GM18870 (cell line): ENCODE measurements around the gene AFAP1L2.
A peak's percentile ranks its signal among the peaks of the same experiment; 100 is the strongest.

Source experiments
- ATAC-seq: cut with Tn5 transposase; IDR thresholded peaks from one replicate; pipeline ENCODE4 v1.9.1; 2021; ENCODE audit warnings: moderate library complexity; ENCODE audit not compliant: unreplicated experiment

The AFAP1L2 gene

GRCh38 chr10:114392112-114392835, 12.0 kb downstream of the AFAP1L2 start:
- no peak for ATAC-seq

- no peak for ATAC-seq
Measured at GRCh38 chr10:114391599-114391998, 12.7 kb downstream of the AFAP1L2 start.

- no peak for ATAC-seq
Measured at GRCh38 chr10:114389426-114389825, 14.9 kb downstream of the AFAP1L2 start.

- ATAC-seq, result peak; percentile 77
Measured at GRCh38 chr10:114388275-114388674, 16.0 kb downstream of the AFAP1L2 start.

GRCh38 chr10:114387784-114388183, 16.5 kb downstream of the AFAP1L2 start:
- ATAC-seq, result no peak

- ATAC-seq, result no peak
Measured at GRCh38 chr10:114386452-114386851, 17.9 kb downstream of the AFAP1L2 start.

- ATAC-seq, result no peak
Measured at GRCh38 chr10:114385557-114385956, 18.7 kb downstream of the AFAP1L2 start.

- ATAC-seq, result no peak
Measured at GRCh38 chr10:114384601-114385000, 19.7 kb downstream of the AFAP1L2 start.

GRCh38 chr10:114384181-114384580, 20.1 kb downstream of the AFAP1L2 start:
- ATAC-seq, result no peak

GRCh38 chr10:114380797-114381196, 23.5 kb downstream of the AFAP1L2 start:
- no peak for ATAC-seq

- ATAC-seq, result no peak
Measured at GRCh38 chr10:114380060-114380459, 24.2 kb downstream of the AFAP1L2 start.

GRCh38 chr10:114379631-114380041, 24.7 kb downstream of the AFAP1L2 start:
- ATAC-seq, result no peak

- no peak for ATAC-seq
Measured at GRCh38 chr10:114376523-114376922, 27.8 kb downstream of the AFAP1L2 start.

- no peak for ATAC-seq
Measured at GRCh38 chr10:114375047-114375446, 29.3 kb downstream of the AFAP1L2 start.

GRCh38 chr10:114374053-114374791, 30.1 kb downstream of the AFAP1L2 start:
- ATAC-seq, result no peak

GRCh38 chr10:114373631-114374030, 30.7 kb downstream of the AFAP1L2 start:
- no peak for ATAC-seq

- ATAC-seq, result no peak
Measured at GRCh38 chr10:114372995-114373394, 31.3 kb downstream of the AFAP1L2 start.

GRCh38 chr10:114372179-114372578, 32.1 kb downstream of the AFAP1L2 start:
- no peak for ATAC-seq

GRCh38 chr10:114370966-114371365, 33.3 kb downstream of the AFAP1L2 start:
- no peak for ATAC-seq

GRCh38 chr10:114370199-114370598, 34.1 kb downstream of the AFAP1L2 start:
- no peak for ATAC-seq

- ATAC-seq, result no peak
Measured at GRCh38 chr10:114368057-114368391, 36.3 kb downstream of the AFAP1L2 start.

GRCh38 chr10:114367351-114368056, 36.8 kb downstream of the AFAP1L2 start:
- no peak for ATAC-seq
